GM23338 (cell line): Measurements from ENCODE around the gene ACOT13.

Experiments
- CREB1 ChIP-seq: fragments of 250-450 bp; sonication (Bioruptor Pico); IDR thresholded peaks from 2 replicates; pipeline ENCODE4 v1.5.0; 2020; ENCODE audit warnings: low read depth, mild to moderate bottlenecking, moderate library complexity
- CTCF ChIP-seq, 2 experiments: fragments of 200-600 bp in 1 of 2; sonication (generic) in 1 of 2; conservative IDR thresholded peaks; 2 replicates each; pipeline versions ENCODE4 v1.5.1 to v1.6.1; 2016 to 2017; ENCODE audit warnings: antibody characterized with exemption in 2 of 2, low read depth in 2 of 2, mild to moderate bottlenecking in 2 of 2, moderate library complexity in 1 of 2
- EZH2 ChIP-seq: fragments of 200-600 bp; sonication (generic); IDR thresholded peaks from one replicate; pipeline ENCODE4 v1.8.0; 2017; ENCODE audit warnings: antibody characterized with exemption, mild to moderate bottlenecking, low read depth; ENCODE audit not compliant: unreplicated experiment
- EZH2phosphoT487 ChIP-seq: fragments of 200-600 bp; sonication (generic); IDR thresholded peaks from one replicate; pipeline ENCODE4 v1.8.1; 2018; ENCODE audit warnings: antibody characterized with exemption; ENCODE audit not compliant: unreplicated experiment
- POLR2AphosphoS5 ChIP-seq: IDR thresholded peaks from 2 replicates; pipeline ENCODE4 v1.6.1; 2016; ENCODE audit warnings: antibody characterized with exemption, low read depth
- REST ChIP-seq: IDR thresholded peaks from one replicate; pipeline ENCODE4 v1.6.1; 2018; ENCODE audit warnings: antibody characterized with exemption; ENCODE audit not compliant: unreplicated experiment

- no peak for TF ChIP-seq CTCF (conservative IDR thresholded peaks at IDR 0.05; ENCODE audit: low read depth in 2 of 2)
- TF ChIP-seq EZH2phosphoT487, result no peak
- no peak for TF ChIP-seq POLR2AphosphoS5
- no peak for TF ChIP-seq EZH2
- TF ChIP-seq REST, result no peak
- TF ChIP-seq CREB1 (CRISPR knock-in tag), result no peak
Observed at GRCh38 chr6:24662236-24662635, 4.6 kb upstream of the ACOT13 start.
